GM18861 (cell line): ENCODE results near the gene UTS2B.

ENCODE experiments used
- ATAC-seq: cut with Tn5 transposase; IDR thresholded peaks from one replicate; pipeline ENCODE4 v1.9.1; 2021; ENCODE audit not compliant: unreplicated experiment

Gene UTS2B

DNA sequence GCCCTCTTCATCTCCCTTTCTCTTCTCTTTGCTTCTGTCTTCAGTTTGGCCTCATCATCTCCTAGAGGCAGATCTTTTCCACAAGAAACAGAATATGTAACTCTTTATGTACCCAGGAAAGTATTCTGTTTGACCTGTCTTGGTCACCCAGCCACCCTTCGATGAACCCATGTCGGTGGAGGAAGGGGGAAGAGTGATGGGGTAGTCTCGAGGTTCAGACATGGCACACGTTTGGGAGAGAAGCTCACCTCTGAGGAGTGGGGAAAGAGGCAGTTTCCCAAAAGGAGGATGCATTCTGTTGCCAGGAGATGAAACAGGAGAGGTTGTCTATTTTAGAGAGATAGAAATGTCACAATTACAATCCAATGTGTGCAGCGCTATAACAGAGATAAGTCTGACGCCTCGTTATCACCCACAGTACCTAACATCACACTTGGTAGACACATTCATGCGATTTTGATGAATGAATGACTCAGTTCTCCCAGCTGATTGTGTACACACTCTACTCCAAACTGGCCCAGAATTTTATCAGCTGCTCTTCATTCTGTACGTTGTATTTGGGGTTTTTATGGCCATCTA lies 1.9 kb downstream of the UTS2B start:
- no peak for ATAC-seq

DNA sequence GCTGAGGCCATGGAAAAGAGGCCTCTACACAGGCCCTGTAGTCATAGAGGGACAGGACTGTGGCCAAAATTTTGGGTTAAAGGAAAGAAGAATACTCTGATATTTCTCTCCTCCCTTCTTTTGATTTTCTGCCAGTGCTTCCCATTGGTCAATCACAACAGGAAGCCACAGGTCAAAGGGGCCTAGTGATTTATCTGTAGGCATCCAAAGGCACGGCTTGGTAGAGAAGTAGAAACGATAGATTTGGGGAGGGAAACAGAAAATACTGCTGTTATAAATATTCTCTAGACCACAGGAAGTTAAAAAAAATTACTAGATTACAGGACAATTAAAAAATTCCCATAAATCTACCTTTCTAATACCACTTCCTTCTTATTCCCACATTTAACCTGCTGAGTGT lies 2.8 kb downstream of the UTS2B start:
- ATAC-seq, result no peak

DNA sequence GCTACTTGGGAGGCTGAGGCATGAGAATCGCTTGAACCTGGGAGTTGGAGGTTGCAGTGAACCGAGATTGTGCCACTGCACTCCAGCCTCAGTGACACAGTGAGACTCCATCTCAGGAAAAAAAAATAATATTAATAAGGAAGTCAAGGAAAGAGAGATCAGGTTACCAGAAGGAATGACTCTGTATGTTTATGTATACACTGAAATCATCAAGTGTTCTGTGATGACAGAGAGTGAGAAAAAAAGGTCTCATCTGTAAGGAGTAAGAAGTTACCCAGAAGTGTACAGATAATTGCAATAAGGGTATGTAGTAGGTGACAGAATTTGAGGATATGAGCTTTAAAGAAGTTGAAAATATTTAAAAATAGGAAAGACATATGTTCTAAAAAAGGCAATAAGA lies 5.4 kb downstream of the UTS2B start:
- no peak for ATAC-seq

DNA sequence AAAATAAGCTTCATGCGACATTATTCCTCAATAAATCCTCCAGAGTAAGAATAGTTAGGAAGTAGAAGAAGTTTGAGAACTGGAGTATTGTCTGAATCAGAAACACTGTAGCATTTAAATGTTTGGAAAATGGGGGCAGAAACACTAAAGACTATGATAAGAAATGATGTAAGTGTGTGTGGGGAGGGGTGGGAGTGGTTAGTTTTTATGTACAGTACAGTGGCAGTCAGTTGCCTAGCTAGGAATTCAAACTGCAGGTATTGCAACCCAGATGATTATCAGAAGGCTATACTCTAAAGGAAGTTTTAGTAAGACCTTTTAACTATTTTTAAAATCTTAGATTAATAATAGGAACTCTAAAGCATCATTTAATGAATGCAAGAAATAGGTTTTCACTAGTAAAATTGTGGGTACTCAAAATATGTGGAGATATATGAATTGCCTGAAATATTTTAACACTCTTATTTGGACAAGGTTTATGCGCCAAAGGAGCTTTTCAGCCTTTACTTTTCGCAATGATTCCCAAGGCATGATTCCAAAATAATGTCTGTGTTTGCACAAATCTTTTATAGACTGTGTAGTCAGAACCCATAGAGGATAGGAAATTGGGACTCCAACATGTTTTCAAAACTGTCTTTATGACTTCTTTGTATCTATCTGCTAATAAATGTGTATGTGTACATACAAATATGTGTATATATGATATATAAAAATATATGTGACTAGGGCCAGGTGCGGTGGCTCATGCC lies 9.1 kb downstream of the UTS2B start:
- ATAC-seq, result no peak

GRCh38 chr3:191320316-191320715 lies 10.0 kb downstream of the UTS2B start:
- ATAC-seq, result no peak

DNA sequence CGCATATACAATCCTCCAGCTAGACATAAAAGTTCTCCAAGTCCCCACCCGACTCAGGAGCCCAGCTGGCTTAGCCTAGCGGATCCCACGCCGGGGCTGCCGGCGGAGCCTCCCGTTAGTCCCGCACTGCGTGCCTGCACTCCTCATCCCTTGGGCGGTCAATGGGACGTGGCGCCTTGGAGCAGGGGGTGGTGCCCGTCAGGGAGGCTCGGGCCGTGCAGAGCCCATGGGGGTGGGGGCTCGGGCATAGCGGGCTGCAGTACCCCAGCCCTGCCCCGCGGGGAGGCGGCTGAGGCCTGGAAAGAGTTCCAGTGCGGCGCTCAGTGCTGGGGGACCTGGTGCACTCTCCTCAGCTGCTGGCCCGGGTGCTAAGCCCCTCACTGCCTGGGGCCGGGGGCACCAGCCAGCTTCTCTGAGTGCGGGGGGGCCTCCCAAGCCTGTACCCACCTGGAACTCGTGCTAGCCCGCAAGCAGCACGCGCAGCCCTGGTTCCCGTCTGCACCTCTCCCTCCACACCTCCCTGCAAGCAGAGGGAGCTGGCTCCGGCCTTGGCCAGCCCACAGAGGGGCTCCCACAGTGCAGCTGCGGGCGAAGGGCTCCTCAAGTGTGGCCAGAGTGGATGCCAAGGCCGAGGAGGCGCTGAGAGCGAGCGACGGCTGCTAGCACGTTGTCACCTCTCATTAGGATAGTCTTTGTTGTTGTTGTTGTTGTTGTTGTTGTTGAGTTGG lies 13.3 kb downstream of the UTS2B start:
- no peak for ATAC-seq

- ATAC-seq, result no peak
Observed at GRCh38 chr3:191314109-191314728, 16.1 kb downstream of the UTS2B start.

DNA sequence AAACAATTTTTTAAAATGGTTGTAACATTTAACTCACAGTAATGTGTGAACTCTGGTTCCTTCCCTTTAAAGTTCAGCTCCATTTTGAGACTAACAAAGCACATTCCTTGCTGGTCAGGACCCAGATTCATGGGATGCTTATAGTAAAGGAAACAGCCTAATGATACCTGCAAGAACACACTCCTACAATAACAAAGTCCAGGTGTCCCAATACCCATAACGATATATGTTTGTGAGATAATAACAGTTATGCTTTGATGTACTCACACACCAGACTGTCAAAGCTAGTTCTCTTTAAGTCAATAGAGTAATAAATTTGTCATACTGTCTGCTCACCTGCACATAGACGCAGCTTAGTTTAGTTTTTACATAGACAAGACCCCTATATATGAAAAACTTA lies 17.0 kb downstream of the UTS2B start:
- no peak for ATAC-seq

DNA sequence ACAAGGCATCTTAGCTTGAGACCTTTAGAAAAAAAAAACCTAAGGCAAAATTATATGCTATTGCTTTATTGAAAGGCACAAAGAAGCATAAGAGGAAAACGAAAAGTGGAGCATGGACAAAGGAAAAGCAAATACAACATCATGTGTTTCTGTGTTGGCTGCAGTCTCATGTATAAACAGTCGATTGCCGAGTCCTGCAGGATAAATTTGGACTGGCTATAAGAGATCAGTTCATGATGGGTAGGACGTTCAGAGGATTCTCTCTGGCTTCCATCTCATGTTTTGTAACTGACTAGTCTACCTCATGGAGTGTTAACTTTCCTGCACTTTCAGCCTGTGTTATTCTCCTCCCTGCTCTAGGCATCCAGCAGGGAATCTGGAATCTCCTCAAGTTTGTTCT lies 23.0 kb downstream of the UTS2B start:
- ATAC-seq, result no peak

DNA sequence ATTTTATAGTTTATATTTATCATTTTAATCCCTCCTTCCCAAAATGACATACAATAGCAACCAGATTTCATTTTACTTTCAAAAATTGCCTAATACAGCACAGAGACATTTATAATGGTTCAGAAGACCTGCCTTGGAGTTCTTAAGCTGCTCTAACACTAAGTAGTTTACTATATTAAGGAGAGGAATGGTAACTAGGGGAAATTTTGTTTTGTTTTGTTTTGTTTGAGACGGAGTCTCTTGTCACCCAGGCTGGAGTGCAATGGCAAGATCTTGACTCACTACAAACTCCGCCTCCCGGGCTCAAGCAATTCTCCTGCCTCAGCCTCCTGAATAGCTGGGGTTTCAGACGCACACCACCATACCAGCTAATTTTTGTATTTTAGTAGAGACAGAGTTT lies 23.9 kb downstream of the UTS2B start:
- ATAC-seq, result no peak

- ATAC-seq, result no peak
Observed at GRCh38 chr3:191303596-191303995, 26.7 kb downstream of the UTS2B start.

GRCh38 chr3:191302451-191302850 lies 27.9 kb downstream of the UTS2B start:
- no peak for ATAC-seq

- no peak for ATAC-seq
Observed at GRCh38 chr3:191301782-191302411, 28.4 kb downstream of the UTS2B start.

DNA sequence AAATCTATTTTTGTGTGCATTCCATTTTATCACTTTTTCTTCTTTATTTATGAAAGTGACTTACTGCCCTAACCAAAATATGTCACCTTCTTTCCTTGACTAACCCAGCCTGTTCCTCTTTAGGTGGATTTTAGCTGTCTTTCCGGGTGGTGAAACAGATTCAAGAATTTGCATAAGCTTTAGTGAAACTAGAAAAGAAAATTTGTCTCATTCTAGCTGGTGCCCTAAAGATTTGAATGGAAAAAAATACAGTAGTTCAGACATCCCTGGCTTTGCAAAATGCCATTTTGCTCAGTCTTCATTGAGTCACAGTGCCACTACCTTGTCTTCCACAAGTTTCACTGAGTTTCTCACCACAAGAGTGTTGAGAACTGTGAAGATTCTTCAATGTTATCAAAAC lies 29.3 kb downstream of the UTS2B start:
- peak; percentile 79 for ATAC-seq

DNA sequence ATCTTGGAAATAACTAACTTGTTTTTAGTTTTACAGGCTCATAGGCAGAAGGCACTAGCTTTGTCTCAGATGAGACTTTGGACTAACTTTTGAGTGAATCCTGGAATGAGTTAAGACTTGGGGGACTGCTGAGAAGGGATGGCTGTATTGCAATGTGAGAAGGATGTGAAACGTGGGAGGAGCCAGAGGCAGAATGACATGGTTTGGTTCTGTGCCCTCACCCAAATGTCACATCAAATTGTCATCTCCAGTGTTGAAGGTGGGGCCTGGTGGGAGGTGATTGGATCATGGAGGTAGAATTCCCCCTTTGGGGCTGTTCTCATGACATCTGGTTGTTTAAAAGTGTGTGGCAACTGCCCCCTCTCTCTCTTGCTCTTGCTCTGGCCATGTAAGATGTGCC lies 29.9 kb downstream of the UTS2B start:
- no peak for ATAC-seq

DNA sequence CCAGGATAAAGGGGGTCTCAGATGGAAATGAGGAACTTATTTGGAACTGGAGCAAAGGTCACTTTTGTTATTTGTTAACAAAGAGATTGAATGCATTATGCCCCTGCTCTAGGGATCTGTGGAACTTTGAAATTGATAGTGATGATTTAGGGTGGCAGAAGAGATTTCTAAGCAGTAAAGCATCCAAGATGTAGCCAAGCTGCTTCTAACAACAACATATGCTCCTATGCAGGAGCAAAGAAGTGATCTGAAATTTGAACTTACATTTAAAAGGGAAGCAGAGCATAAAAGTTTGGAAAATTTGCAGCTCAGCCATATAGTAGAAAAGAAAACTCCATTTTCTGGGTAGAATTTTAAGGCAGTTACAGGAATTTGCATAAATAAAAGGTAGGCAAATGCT lies 31.5 kb downstream of the UTS2B start:
- ATAC-seq, result no peak

DNA sequence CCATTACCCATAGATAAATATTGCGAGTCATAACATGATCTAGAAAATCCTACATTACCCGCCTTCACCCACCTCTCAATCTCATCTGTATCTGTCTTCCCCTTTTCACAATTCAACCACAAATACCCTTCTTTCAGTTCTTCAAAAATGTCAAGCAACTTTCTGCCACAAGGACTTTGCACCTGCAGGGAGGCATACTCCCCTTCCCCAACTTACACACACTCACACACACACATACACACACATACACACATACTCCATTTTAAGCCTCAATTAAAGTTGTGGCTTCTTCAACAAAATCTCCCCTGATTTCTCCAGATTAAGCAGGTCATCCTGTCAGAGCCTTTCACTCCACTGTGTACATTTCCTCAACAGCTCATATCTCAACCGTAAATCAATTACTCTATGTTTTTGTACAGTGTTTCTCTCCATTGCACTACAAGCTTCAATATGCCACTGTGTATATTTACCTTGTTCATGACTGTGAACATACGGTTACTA lies 34.2 kb downstream of the UTS2B start:
- ATAC-seq, result peak; percentile 85

DNA sequence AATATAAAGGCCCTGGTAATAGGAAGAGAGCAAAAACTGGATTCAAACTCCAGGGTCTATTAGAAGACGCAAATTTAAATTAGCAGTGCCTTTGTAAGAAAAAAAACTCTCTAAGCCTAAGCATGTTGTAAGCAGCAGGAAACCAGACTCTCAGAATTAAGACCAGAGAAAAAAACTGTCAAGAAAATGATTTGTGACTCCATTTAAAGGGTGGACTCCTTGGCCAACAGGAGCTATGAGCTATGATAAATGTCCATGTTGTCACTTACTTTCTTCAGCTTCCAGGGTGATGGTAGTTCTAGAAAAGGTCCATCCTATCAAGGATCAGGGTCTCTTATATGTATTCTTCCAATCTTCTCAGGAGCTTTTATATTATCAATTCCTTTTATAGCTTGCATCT lies 36.0 kb downstream of the UTS2B start:
- no peak for ATAC-seq

- ATAC-seq, result no peak
Observed at GRCh38 chr3:191292243-191293015, 37.9 kb downstream of the UTS2B start.

DNA sequence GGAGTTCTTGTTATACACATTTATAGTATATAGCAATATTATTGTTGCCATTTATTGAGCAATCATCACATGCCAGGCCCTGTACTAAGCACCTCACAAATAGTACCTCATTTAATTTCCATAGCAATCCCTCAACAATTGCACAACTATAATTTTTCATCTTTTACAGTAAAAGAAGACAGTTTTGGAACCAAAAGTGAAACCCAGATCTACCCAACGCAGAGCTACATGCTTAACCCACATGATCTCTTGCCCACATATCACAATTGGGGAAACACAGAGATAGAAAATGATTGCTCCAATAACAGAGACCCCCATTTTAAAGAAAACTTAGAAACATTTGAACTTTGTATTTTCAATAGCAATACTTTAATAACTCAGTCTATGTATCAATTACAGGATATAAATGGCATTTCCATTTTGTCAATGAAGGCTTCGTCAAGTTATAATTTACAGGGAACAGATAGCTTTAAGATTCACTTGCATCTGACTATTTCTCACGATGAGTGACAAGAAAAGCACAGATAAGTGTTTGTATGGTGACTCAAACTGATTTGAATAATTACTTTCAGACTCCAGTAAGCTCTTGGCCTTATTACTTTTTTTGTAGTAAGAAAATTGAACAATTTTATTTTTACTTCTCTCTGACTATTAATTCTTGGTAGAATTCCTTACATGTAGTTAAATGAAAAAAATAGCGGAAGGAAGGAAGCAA lies 39.9 kb downstream of the UTS2B start:
- ATAC-seq, result peak; percentile 85
